ENCODE results near the gene NUTM1.
"Not testable (repeated sequence)": the region's sequence is repeated elsewhere in the genome, so short reads cannot be mapped to it uniquely, and the experiment has no call there.

NUTM1 gene

GRCh38 chr15:34337557-34338306, 5.4 kb upstream of the NUTM1 start, which contains the start of gene SLC12A6:
SLC12A6 (minus strand) TSS chr15:34337781; CDS start chr15:34336680, 1,101 bp downstream.
- DNase-seq = peak; percentile 86 to 92

GRCh38 chr15:34338347-34338746, 4.8 kb upstream of the NUTM1 start:
- no peak for DNase-seq

GRCh38 chr15:34339946-34340345, 3.2 kb upstream of the NUTM1 start:
- no peak for DNase-seq

GRCh38 chr15:34341381-34342212, 1.5 kb upstream of the NUTM1 start:
- DNase-seq = no peak

GRCh38 chr15:34342213-34342736, 840 bp upstream of the NUTM1 start:
- not testable (repeated sequence) for DNase-seq

GRCh38 chr15:34347951-34348638, 5.0 kb downstream of the NUTM1 start:
- no peak for DNase-seq

GRCh38 chr15:34348735-34349300, 5.7 kb downstream of the NUTM1 start:
- DNase-seq = no peak

- DNase-seq = no peak
Observed at GRCh38 chr15:34349769-34350168, 6.7 kb downstream of the NUTM1 start.

- not testable (repeated sequence) for DNase-seq
Observed at GRCh38 chr15:34352996-34353395, 9.9 kb downstream of the NUTM1 start.

GRCh38 chr15:34353627-34354026, 10.5 kb downstream of the NUTM1 start:
- DNase-seq = no peak

GRCh38 chr15:34354286-34354685, 11.2 kb downstream of the NUTM1 start:
- DNase-seq = no peak

- DNase-seq = no peak
Observed at GRCh38 chr15:34355241-34355640, 12.1 kb downstream of the NUTM1 start.

- DNase-seq = no peak
Observed at GRCh38 chr15:34357653-34358052, 14.5 kb downstream of the NUTM1 start.

- no peak for DNase-seq
Observed at GRCh38 chr15:34358367-34358766, 15.3 kb downstream of the NUTM1 start.

GRCh38 chr15:34358948-34359347, 15.8 kb downstream of the NUTM1 start:
- DNase-seq = no peak

- DNase-seq = no peak
Observed at GRCh38 chr15:34359416-34359815, 16.3 kb downstream of the NUTM1 start.

GRCh38 chr15:34360298-34360697, 17.2 kb downstream of the NUTM1 start:
- DNase-seq = no peak

- no peak for DNase-seq
Observed at GRCh38 chr15:34361278-34361677, 18.2 kb downstream of the NUTM1 start.

GRCh38 chr15:34362047-34362773, 19.1 kb downstream of the NUTM1 start:
- no peak for DNase-seq

GRCh38 chr15:34364041-34364440, 20.9 kb downstream of the NUTM1 start:
- no peak for DNase-seq

- DNase-seq = no peak
Observed at GRCh38 chr15:34365091-34365825, 22.1 kb downstream of the NUTM1 start.

Measured in hippocampal formation (tissue), 2 donors.